GM12874 (cell line): ENCODE data around the gene PRSS33.

Experiments used
- TF ChIP-seq, protein P1 (sequence below): IDR thresholded peaks from 2 replicates; pipeline ENCODE4 v1.5.1; 2011; ENCODE audit warnings: low read depth, mild to moderate bottlenecking, control low read depth, low read length, moderate library complexity; ENCODE audit not compliant: insufficient read depth

PRSS33 gene

DNA sequence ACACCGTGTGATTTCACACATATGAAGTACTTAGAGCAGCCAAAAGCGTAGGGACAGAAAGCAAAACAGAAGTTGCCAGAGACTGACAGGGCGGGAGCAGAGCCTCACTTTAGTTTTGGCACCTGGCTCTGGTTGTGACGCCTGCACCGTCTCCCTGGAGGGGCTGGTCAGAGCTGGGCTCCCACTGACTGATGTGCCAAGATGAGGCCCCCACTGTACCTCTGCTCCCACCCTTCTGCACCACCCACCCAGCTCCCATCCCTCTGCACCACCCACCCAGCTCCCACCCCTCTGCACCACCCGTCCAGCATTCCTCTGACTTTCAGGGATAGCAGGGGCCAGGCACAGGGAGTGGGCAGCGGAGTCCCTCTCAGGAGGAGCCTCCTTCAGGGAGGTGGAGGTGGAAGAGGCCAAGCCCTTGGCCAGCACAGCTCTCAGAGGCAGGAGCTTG is 26.4 kb upstream of the PRSS33 start:
- TF ChIP-seq, protein P1, sequence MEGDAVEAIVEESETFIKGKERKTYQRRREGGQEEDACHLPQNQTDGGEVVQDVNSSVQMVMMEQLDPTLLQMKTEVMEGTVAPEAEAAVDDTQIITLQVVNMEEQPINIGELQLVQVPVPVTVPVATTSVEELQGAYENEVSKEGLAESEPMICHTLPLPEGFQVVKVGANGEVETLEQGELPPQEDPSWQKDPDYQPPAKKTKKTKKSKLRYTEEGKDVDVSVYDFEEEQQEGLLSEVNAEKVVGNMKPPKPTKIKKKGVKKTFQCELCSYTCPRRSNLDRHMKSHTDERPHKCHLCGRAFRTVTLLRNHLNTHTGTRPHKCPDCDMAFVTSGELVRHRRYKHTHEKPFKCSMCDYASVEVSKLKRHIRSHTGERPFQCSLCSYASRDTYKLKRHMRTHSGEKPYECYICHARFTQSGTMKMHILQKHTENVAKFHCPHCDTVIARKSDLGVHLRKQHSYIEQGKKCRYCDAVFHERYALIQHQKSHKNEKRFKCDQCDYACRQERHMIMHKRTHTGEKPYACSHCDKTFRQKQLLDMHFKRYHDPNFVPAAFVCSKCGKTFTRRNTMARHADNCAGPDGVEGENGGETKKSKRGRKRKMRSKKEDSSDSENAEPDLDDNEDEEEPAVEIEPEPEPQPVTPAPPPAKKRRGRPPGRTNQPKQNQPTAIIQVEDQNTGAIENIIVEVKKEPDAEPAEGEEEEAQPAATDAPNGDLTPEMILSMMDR = no peak

DNA sequence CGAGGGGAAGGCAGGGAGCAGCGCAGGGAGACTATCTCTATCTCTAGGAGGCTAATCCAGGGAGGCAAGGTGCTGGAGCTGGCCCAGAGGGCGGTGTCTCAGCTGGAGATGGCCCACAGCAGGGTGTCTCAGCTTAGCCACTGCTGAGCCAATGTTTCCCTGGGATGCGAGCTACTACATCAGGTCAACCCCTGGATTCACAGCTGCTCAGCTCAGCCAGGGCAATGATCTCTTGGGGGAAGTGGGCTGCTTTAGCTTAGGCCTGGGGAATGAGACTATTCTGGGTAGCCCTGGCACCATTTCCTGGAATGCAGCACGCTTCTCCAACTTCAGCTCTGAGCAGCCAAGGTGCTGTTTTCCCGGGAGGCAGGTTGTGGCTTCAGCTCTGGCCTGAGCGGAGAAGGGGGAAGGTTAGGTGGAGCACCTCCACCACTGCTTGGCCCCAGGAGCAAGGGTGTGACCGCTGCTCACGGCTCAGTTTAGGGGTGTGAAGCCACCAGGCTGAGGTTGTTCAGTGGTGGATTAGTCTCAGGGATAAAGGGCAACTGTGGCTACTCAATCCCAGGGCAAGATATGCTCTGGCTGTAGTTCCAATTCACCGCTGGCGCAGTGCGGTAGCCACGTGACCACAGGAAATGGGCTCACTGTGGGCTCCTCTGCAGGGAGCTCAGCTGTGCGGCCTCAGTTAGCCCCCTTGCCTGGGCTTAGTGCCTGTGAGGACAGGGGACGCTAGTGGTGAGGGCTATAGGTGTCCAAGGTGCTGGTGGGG is 24.5 kb upstream of the PRSS33 start:
- TF ChIP-seq, protein P1 = no peak

DNA sequence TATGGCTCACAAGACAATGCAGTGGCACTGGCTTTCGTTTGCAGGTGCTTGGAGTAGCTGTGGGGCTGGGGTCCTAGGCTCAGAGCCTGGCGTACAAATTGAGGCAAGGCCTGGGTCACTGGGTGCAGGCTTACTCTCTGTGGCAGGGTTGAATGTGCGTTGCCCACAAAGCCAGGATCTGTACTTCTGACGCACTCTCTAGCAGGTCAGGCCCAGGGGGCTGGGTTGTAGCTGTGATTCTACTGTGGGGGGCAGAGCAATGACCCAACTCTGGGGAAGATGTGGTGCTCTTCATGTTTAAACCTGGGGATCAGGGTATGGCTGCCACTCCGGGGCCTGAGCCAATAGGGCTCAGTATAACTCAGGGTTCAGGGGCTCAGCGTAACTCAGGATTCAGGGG is 23.3 kb upstream of the PRSS33 start:
- TF ChIP-seq, protein P1 = no peak

DNA sequence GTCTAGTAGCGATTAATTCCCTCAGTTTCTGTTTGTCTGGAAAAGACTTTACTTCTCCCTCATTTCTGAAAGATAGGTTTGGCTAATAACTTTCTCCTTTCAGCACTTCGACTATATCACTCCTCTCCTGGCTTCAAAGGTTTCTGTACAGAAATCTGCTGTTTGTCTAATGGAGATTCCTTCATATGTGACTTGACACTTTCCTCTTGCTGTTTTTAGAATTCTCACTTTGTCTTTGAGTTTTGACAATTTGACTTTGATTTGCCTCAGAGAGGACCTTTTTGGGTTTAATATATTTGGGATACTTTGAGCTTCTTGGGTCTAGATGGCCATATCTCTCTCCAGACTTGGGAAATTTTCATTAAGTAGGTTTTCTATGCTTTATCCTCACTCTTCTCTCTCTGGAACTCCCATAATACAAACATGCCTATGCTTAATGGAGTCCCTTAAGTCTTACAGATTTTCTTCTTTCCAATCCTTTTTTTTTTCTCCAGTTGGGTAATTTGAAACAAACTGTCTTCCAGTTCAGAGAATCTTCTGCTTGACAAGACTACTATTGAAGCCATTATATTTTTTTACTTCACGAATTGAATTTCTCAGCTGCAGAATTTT is 21.9 kb upstream of the PRSS33 start:
- TF ChIP-seq, protein P1 = no peak

DNA sequence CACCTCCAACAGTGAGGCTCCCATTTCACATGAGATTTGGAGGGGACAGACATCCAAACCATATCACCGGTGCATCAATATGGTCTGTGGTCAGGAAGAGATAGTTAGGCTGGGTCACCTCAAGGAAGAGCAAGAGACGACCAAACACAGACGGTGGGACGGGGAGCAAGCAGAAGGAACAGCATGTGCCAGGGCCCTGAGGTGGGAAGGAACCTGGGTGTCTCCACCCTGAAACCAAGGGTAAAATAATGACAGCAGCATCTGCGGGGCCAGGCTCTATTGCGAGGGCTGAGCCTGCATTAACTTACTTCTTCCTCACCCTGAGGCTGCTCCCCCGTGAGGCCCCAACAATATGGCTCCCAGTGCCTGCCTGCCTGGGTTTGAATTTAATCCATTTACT is 20.8 kb upstream of the PRSS33 start:
- TF ChIP-seq, protein P1 = no peak

DNA sequence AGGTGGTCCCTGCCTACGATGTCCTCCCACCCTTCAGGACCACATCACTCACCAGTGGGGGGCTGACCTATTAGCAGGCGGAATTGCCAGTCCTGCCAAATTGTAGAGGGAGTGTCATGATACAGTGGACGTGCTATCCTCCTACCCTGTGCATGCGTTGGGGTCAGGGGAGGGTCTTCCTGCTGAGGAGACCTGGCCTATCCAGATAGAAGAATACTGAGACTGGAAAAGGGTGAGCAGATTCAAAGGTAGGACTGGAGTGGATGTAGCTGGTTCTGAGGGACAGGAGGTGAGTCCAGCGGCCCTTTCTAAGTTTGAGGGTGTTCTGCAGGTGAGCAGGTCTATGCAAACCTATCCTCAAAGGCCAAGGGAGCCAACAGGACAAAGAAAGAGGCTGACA is 18.9 kb upstream of the PRSS33 start:
- TF ChIP-seq, protein P1 = no peak

DNA sequence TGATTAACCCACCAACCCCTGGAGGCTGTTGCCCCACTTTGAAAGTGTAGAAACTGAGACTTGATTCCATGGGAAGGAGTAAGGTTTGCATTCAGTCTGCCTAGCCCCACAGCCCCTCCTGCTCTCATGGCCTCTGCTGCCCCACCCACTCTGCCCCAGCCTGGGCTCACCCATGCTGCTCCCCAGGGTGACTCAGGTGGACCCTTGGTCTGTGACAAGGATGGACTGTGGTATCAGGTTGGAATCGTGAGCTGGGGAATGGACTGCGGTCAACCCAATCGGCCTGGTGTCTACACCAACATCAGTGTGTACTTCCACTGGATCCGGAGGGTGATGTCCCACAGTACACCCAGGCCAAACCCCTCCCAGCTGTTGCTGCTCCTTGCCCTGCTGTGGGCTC is 17.4 kb upstream of the PRSS33 start:
- TF ChIP-seq, protein P1 = no peak
